B cell (primary cell): ENCODE results near the gene ABCC5.

Experiments used
- CTCF ChIP-seq: fragments of 200-600 bp; IDR thresholded peaks from one replicate; pipeline ENCODE4 v1.8.0; 2022; ENCODE audit warnings: antibody characterized with exemption, mild to moderate bottlenecking
- EZH2 ChIP-seq: IDR thresholded peaks from 2 replicates; pipeline ENCODE4 v1.6.1; 2012; ENCODE audit warnings: borderline replicate concordance, low read depth, mild to moderate bottlenecking, moderate library complexity, low read length; ENCODE audit not compliant: insufficient read depth, poor library complexity, severe bottlenecking

GRCh38 chr3:183873914-183874313 lies 143.8 kb downstream of the ABCC5 start:
- TF ChIP-seq CTCF (no peak), EZH2 (no peak)
